ENCODE data around the gene GSTK1. TPM values are rescaled to one million over a fixed set of nuclear protein-coding genes. Genes with fewer than 3 reads are reported as not detected.
A peak's percentile ranks its signal among the peaks of the same experiment; 100 is the strongest.

The GSTK1 gene
- total RNA-seq, 2 experiments from 2014 or later, result 245 to 259 TPM

DNA sequence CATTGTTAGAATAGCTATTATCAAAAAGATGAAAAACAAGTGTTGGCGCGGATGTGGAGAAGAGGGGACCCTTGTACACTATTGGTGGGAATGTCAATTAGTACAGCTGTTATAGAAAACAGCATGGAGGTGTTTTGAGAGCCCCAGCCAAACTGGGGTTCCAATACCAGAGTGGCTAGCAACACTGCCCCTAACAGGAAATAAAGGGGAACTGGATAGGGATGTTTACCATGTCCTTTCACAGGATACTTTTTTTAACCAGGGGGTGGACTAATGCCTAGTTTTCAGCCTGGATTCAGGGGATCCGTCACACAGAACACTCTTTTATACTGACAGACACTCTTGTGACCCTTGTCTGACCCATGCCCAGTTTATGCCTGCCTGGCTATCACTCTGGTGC, 6.9 kb upstream of the GSTK1 start:
- CTCF ChIA-PET, result interaction anchor here (0.6 to 1.8 kb wide), 5 partner anchors 11 to 128 kb away, joined by 3 to 10 read pairs (median 3); no protein-coding TSS in a partner anchor
- Histone ChIP-seq H3K27me3 (ENCODE audit: control insufficient read depth in 1 of 2, insufficient read depth in 2 of 2, low read length in 2 of 2) (no peaks in the 10 kb centered on the region), H3K9me3 (ENCODE audit: control insufficient read depth in 1 of 2, insufficient read depth in 1 of 2, low read length in 2 of 2) (peaks cover 5 to 10% of the 10 kb centered on the region in 2 experiments), H3K27ac (ENCODE audit: low read depth in 1 of 2, low read length in 2 of 2) (peak overlapping the region in 1 of 2 donors; percentile 33), H3K4me1 (ENCODE audit: insufficient read depth, low read length) (peaks cover 46% of the 10 kb centered on the region), H3K4me3 (ENCODE audit: low read length) (no peak overlapping the region), H3K36me3 (ENCODE audit: insufficient read depth, low read length) (no peaks in the 10 kb centered on the region)
- peaks cover 81% of the 10 kb centered on the region for H3K4me1 Mint-ChIP-seq (ENCODE audit: low read depth)
- peaks cover 16% of the 10 kb centered on the region for H3K9me3 Mint-ChIP-seq
- intact Hi-C loops (cut with DNase I, micrococcal nuclease), result no loop called here
- TF ChIP-seq CTCF (IDR thresholded peaks at IDR 0.05), result no peak
- POLR2A ChIA-PET, result interaction anchor here (1.1 kb wide), 1 partner anchor 39 kb away, joined by 4 read pairs; no protein-coding TSS in a partner anchor
- DNase-seq (no peak), ATAC-seq (ENCODE audit: poor library complexity) (no peak)
- peaks cover 28% of the 10 kb centered on the region for H3K36me3 Mint-ChIP-seq (ENCODE audit: low read depth)
- no peaks in the 10 kb centered on the region for H3K27me3 Mint-ChIP-seq
- H3K27ac Mint-ChIP-seq, result peak overlapping the region; percentile 42
- no peak overlapping the region for H3K4me3 Mint-ChIP-seq

DNA sequence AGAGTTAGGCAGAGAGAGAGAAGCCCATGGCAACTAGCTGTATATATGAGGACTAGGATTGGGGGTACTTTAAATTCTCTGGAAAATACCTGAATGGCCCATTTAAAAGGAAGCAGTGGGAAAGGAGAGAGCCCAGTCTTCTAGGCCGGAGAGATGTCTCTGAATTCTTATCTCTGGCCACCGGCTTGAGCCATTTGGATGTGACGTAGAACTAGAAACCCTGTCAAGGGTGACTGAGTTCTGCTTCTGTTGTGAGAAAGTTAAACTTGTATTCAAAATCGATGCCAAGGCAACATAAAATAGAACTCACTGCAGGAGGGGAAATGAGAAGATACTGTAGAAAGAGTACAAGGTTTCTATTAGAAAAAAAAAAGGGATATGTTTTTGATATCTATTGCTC, 6.3 kb upstream of the GSTK1 start:
- intact Hi-C loops (cut with DNase I, micrococcal nuclease), result no loop called here
- no peak for TF ChIP-seq CTCF (IDR thresholded peaks at IDR 0.05)
- Mint-ChIP-seq H3K36me3 (ENCODE audit: low read depth) (peaks cover 23% of the 10 kb centered on the region), H3K4me3 (no peak overlapping the region), H3K27me3 (no peaks in the 10 kb centered on the region), H3K9me3 (peaks cover 16% of the 10 kb centered on the region), H3K27ac (peak overlapping the region; percentile 42), H3K4me1 (ENCODE audit: low read depth) (peaks cover 80% of the 10 kb centered on the region)
- ChIA-PET POLR2A (interaction anchor here (2.0 to 2.7 kb wide), 2 partner anchors 23 to 31 kb away, joined by 7 to 12 read pairs; partner anchors contain the start of gene CASP2), CTCF (interaction anchor here (1.0 to 1.7 kb wide), 3 partner anchors 12 to 127 kb away, joined by 3 to 5 read pairs (median 3); no protein-coding TSS in a partner anchor)
- Histone ChIP-seq H3K27ac (ENCODE audit: low read depth in 1 of 2, low read length in 2 of 2) (peak overlapping the region in 1 of 2 donors; percentile 33), H3K9me3 (ENCODE audit: control insufficient read depth in 1 of 2, insufficient read depth in 1 of 2, low read length in 2 of 2) (peaks cover 5 to 10% of the 10 kb centered on the region in 2 experiments), H3K4me3 (ENCODE audit: low read length) (no peak overlapping the region), H3K27me3 (ENCODE audit: control insufficient read depth in 1 of 2, insufficient read depth in 2 of 2, low read length in 2 of 2) (no peaks in the 10 kb centered on the region), H3K36me3 (ENCODE audit: insufficient read depth, low read length) (no peaks in the 10 kb centered on the region), H3K4me1 (ENCODE audit: insufficient read depth, low read length) (peaks cover 41% of the 10 kb centered on the region)
- no peak for DNase-seq
- ATAC-seq (ENCODE audit: poor library complexity), result no peak

- Mint-ChIP-seq H3K36me3 (ENCODE audit: low read depth) (peaks cover 17% of the 10 kb centered on the region), H3K27ac (peak overlapping the region; percentile 79), H3K4me1 (ENCODE audit: low read depth) (peaks cover 79% of the 10 kb centered on the region), H3K9me3 (peaks cover 10% of the 10 kb centered on the region), H3K27me3 (no peaks in the 10 kb centered on the region), H3K4me3 (peak overlapping the region; percentile 44)
- intact Hi-C loops (cut with DNase I, micrococcal nuclease), result no loop called here
- H3K36me3 ChIP-seq (ENCODE audit: insufficient read depth, low read length), result no peaks in the 10 kb centered on the region
- DNase-seq, result no peak
- no peak overlapping the region for H3K4me3 ChIP-seq (ENCODE audit: low read length)
- ChIA-PET CTCF (interaction anchor here (1.0 to 2.9 kb wide), 3 partner anchors 17 to 127 kb away, joined by 3 to 16 read pairs (median 5); partner anchors contain the start of gene CASP2), POLR2A (interaction anchor here (0.7 to 2.7 kb wide), 4 partner anchors 23 to 621 kb away, joined by 3 to 12 read pairs (median 5); partner anchors contain the start of gene CASP2)
- no peak for ATAC-seq (ENCODE audit: poor library complexity)
- H3K27me3 ChIP-seq (ENCODE audit: control insufficient read depth in 1 of 2, insufficient read depth in 2 of 2, low read length in 2 of 2), result no peaks in the 10 kb centered on the region
- H3K4me1 ChIP-seq (ENCODE audit: insufficient read depth, low read length), result peaks cover 43% of the 10 kb centered on the region
- no peak for TF ChIP-seq CTCF (IDR thresholded peaks at IDR 0.05)
- no peak overlapping the region for H3K27ac ChIP-seq (ENCODE audit: low read depth in 1 of 2, low read length in 2 of 2)
- H3K9me3 ChIP-seq (ENCODE audit: control insufficient read depth in 1 of 2, insufficient read depth in 1 of 2, low read length in 2 of 2), result peaks cover 5 to 10% of the 10 kb centered on the region in 2 experiments
Measured at GRCh38 chr7:143257501-143257900, 5.7 kb upstream of the GSTK1 start.
